Calu3 (cell line): ENCODE results near the gene SLC8A1. TPM values are rescaled to one million over a fixed set of nuclear protein-coding genes. Genes with fewer than 3 reads are reported as not detected.

Experiments
- BruUV-seq: library from RNA; stranded (reverse); fragments of 400-500 nt; replicated peaks from 2 replicates; lab custom pipeline; 2021; lab: Mats Ljungman, UMichigan
- CTCF ChIA-PET: fragments of 300-600 bp; sonication (Branson Sonifier 250); formaldehyde crosslinking; loops from one replicate; lab custom pipeline; 2022; ENCODE audit warnings: antibody characterized with exemption; lab: Charles Lee
- DNase-seq: peaks from one replicate; pipeline ENCODE4 v3.0.0; 2022
- H3K27ac Mint-ChIP-seq: one replicate; pipeline ENCODE4 v1.8.0; 2022; ENCODE audit warnings: mixed read lengths; ENCODE audit not compliant: unreplicated experiment
- H3K27me3 Mint-ChIP-seq: one replicate; pipeline ENCODE4 v1.8.0; 2022; ENCODE audit warnings: mixed read lengths; ENCODE audit not compliant: unreplicated experiment
- H3K36me3 Mint-ChIP-seq: one replicate; pipeline ENCODE4 v1.8.0; 2022; ENCODE audit warnings: mild to moderate bottlenecking, moderate library complexity, mixed read lengths; ENCODE audit not compliant: insufficient read depth, unreplicated experiment
- H3K4me1 Mint-ChIP-seq: one replicate; pipeline ENCODE4 v1.8.0; 2022; ENCODE audit warnings: mild to moderate bottlenecking, low read depth, mixed read lengths; ENCODE audit not compliant: unreplicated experiment
- H3K4me3 Mint-ChIP-seq: one replicate; pipeline ENCODE4 v1.8.0; 2022; ENCODE audit warnings: mild to moderate bottlenecking, low read depth, moderate library complexity, mixed read lengths; ENCODE audit not compliant: unreplicated experiment
- H3K9me3 Mint-ChIP-seq: one replicate; pipeline ENCODE4 v1.8.0; 2022; ENCODE audit warnings: low read depth, mixed read lengths; ENCODE audit not compliant: unreplicated experiment
- CTCF ChIP-seq: fragments of 200-600 bp; IDR thresholded peaks from one replicate; pipeline ENCODE4 v1.8.0; 2022; ENCODE audit warnings: antibody characterized with exemption; ENCODE audit not compliant: unreplicated experiment
- intact Hi-C: fragments of 100-400 bp; cut with micrococcal nuclease; formaldehyde crosslinking; loops from one replicate; pipeline ENCODE4 v1.10.0; 2022; ENCODE audit not compliant: unreplicated experiment
- total RNA-seq: library from RNA; stranded (reverse); gene quantifications from 2 replicates; pipeline ENCODE4 v1.2.3, GENCODE V29; 2022

The SLC8A1 gene
- total RNA-seq, 1 experiment from 2014 or later, result 0.05 TPM

DNA sequence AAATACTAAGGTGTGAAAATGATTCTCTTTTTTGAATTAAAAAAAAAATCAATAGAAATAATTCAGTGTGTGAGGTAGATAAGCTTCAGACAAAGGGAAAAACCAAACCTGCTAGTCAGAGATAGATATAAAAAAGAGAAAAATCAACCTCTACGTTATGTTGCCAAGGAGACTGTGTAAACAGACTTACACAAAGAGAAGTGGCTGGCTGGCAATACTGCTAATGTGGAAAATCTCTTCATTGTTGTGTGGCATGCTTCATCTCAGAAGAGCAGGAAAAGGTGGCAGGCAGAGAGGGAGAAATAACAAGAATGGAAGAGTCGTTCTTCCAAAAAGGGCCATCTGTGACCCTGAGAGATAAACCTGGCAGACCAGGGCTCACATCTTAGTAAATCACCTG is 200.8 kb downstream of the SLC8A1 start:
- peaks cover 4% of the 10 kb centered on the region for H3K36me3 Mint-ChIP-seq
- peak overlapping the region; percentile 63 for H3K27ac Mint-ChIP-seq
- no peaks in the 10 kb centered on the region for H3K27me3 Mint-ChIP-seq
- no peak for TF ChIP-seq CTCF
- H3K4me1 Mint-ChIP-seq, result no peaks in the 10 kb centered on the region
- no peak for DNase-seq
- intact Hi-C loops, result loop anchor here (2.0 kb wide), 1 partner anchor 106 kb away; no protein-coding TSS in a partner anchor
- BruUV-seq, result no TSS peak
- no peaks in the 10 kb centered on the region for H3K9me3 Mint-ChIP-seq
- CTCF ChIA-PET, result no interaction called here
- H3K4me3 Mint-ChIP-seq, result no peak overlapping the region

- DNase-seq, result no peak
- Mint-ChIP-seq H3K27me3 (no peaks in the 10 kb centered on the region), H3K9me3 (no peaks in the 10 kb centered on the region), H3K27ac (no peak overlapping the region), H3K36me3 (peaks cover 4% of the 10 kb centered on the region), H3K4me3 (no peak overlapping the region), H3K4me1 (no peaks in the 10 kb centered on the region)
- intact Hi-C loops, result loop anchor here (10.0 kb wide), 3 partner anchors 185 to 1535 kb away; no protein-coding TSS in a partner anchor
- no peak for TF ChIP-seq CTCF
- no TSS peak for BruUV-seq
- CTCF ChIA-PET, result no interaction called here
Measured at GRCh38 chr2:40249577-40249976, 202.3 kb downstream of the SLC8A1 start.

GRCh38 chr2:40248294-40248693 is 203.6 kb downstream of the SLC8A1 start:
- H3K9me3 Mint-ChIP-seq, result no peaks in the 10 kb centered on the region
- DNase-seq, result no peak
- TF ChIP-seq CTCF, result no peak
- no peak overlapping the region for H3K4me3 Mint-ChIP-seq
- CTCF ChIA-PET, result no interaction called here
- H3K27me3 Mint-ChIP-seq, result no peaks in the 10 kb centered on the region
- intact Hi-C loops, result loop anchor here (10.0 kb wide), 3 partner anchors 187 to 1537 kb away; no protein-coding TSS in a partner anchor
- H3K27ac Mint-ChIP-seq, result no peak overlapping the region
- H3K4me1 Mint-ChIP-seq, result no peaks in the 10 kb centered on the region
- BruUV-seq, result no TSS peak
- H3K36me3 Mint-ChIP-seq, result peaks cover 4% of the 10 kb centered on the region

GRCh38 chr2:40244675-40245074 is 207.2 kb downstream of the SLC8A1 start:
- Mint-ChIP-seq H3K27ac (no peak overlapping the region), H3K36me3 (no peaks in the 10 kb centered on the region), H3K4me1 (no peaks in the 10 kb centered on the region), H3K27me3 (no peaks in the 10 kb centered on the region), H3K9me3 (no peaks in the 10 kb centered on the region), H3K4me3 (no peak overlapping the region)
- intact Hi-C loops, result loop anchor here (1.0 to 10.0 kb wide), 5 partner anchors 190 to 1540 kb away; no protein-coding TSS in a partner anchor
- no TSS peak for BruUV-seq
- DNase-seq, result peak; percentile 59
- CTCF ChIA-PET, result interaction anchor here (0.7 to 3.4 kb wide), 4 partner anchors 121 to 331 kb away, joined by 3 to 14 read pairs (median 7); no protein-coding TSS in a partner anchor
- TF ChIP-seq CTCF, result peak; percentile 24
